HG03342 (cell line): ENCODE results near the gene CYP1A1.

Experiments
- ATAC-seq: cut with Tn5 transposase; IDR thresholded peaks from one replicate; pipeline ENCODE4 v1.9.1; 2021; ENCODE audit warnings: mild to moderate bottlenecking, moderate library complexity; ENCODE audit not compliant: unreplicated experiment

The CYP1A1 gene, protein sequence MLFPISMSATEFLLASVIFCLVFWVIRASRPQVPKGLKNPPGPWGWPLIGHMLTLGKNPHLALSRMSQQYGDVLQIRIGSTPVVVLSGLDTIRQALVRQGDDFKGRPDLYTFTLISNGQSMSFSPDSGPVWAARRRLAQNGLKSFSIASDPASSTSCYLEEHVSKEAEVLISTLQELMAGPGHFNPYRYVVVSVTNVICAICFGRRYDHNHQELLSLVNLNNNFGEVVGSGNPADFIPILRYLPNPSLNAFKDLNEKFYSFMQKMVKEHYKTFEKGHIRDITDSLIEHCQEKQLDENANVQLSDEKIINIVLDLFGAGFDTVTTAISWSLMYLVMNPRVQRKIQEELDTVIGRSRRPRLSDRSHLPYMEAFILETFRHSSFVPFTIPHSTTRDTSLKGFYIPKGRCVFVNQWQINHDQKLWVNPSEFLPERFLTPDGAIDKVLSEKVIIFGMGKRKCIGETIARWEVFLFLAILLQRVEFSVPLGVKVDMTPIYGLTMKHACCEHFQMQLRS

DNA sequence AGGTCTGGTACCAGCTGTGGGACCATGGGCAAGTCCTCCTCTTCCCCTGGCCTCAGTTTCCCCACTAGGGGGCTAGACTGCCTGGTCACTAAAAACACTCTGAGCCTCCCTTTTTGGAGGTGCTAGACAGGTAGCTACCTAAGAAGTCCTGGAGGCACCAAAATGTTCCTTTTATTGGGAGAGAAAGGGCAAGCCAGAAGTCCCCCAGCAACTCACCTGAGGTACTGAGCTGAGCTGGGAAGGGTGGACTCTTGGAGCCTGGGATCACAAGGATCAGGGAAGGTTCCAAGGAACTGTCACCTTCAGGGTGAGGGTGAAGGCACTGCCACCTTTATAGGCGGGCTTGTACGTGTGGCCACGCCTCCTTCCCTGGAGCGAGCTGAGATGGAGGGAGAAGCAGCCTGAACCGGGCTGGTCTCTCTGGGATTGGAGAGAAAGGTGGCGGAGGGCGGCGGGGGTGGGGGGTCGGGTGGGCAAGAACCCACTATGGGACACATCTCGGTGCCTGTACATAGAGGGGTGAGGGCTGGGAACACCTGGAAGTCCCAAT lies at the start of gene CYP1A1:
Gene CYP1A1 (minus strand): TSS at position 304 of the 550 bp plus-strand sequence. CDS start 2,431 bp downstream, outside the sequence.
- ATAC-seq: no peak

GRCh38 chr15:74773731-74774252 lies 48.5 kb upstream of the CYP1A1 start:
- no peak for ATAC-seq

DNA sequence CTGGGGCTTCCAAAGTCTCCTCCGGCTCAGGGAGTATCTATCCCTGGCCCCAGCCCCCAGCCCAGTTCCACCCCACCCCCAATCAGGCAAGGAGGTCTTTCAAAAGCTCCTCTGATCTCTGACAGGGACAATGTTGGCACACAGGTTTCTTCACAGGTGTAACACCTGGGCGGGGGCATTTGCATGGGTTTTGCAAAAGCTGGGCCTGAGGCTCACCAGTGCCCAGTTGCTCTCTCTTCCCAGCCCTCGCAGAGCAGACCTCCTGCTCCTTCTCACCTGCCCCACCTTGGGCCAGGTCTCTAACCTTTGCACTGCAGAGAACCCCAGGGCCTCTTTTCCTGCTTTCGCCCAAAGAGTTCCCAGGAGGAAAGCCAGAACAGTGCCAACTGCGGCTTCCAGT lies 48.0 kb upstream of the CYP1A1 start:
- no peak for ATAC-seq

GRCh38 chr15:74770211-74770903 lies 45.0 kb upstream of the CYP1A1 start:
- ATAC-seq: no peak

- no peak for ATAC-seq
These were observed 44.2 kb upstream of the CYP1A1 start for GRCh38 chr15:74769463-74770025.

GRCh38 chr15:74768771-74769342 lies 43.5 kb upstream of the CYP1A1 start:
- ATAC-seq: no peak

DNA sequence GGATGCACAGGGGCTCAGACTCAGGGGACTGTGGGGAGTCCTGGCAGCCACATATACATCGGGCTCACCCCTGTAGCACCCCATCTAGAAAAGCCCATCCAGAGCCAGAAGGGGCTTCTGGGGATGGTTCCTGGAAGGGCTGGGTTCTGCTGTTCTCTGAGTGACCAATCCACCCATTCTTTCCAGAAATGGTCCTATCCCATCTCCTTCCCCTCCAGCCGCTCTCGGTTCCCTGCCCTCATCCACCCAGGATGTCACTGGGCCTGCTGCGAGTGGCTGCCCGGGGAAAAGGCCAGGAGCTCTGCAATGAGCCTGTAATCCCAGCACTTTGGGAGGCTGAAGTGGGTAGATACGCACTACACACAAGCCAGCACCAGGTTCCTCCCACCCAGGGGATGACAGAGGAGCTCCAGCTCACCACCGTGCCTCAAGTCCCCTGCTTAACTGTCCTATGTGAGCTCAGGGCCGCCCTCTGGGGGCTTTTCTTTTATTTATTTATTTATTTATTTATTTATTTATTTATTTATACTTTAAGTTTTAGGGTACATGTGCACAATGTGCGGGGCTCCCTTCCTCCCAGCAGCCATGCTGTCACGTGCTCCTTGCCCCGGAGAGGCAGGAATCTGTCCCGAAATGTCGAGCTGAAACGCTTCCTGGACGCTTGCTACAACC lies 42.9 kb upstream of the CYP1A1 start:
- ATAC-seq: no peak

DNA sequence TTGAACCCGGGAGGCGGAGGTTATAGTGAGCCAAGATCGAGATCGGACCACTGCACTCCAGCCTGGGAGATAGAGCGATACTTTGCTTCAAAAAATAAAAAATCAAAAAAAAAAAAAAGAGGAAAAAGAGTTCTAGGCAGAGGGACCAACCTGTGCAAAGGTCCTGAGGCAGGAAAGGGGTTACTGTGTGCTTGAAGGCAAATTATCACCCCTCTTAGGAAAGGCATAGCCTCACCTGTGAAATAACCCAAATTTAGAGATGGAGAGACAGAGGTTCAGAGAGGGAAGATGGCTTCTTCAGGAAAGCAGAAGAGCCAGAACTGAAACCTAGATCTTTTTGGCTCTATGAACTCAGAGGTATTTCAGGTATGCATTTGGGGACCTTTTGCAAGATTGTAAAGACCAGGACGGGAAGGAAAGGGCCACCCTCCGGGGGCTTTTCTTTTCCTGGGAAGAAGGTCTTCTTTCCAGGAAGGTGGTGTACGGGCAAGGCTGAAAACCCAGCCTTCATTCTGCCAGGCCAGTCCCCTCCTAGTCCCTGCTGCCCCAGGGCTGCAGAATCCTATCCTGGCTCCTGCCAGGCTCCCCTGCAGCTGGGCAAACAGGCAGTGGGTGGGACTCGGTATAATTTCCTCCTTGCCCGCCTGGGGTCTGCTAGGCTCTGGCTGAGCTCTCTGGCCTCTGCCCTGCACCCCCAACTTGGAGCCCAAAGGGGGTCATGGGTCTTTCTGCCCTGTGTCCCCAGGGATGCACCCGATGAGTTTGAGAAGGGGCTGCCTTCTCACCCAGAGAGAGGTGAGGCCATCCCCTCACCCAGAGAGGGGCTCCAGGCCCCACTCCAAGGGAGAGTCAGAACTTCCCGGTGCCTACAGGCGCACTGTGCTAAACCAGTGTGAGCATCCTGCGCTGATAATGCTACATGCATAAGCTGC lies 42.1 kb upstream of the CYP1A1 start:
- no peak for ATAC-seq

GRCh38 chr15:74763416-74763815 lies 38.1 kb upstream of the CYP1A1 start:
- no peak for ATAC-seq

- no peak for ATAC-seq
These were observed 37.4 kb upstream of the CYP1A1 start for GRCh38 chr15:74762791-74763150.

- ATAC-seq: no peak
These were observed 33.4 kb upstream of the CYP1A1 start for GRCh38 chr15:74758736-74759135.

- ATAC-seq: no peak
These were observed 29.4 kb upstream of the CYP1A1 start for GRCh38 chr15:74754593-74755215.

GRCh38 chr15:74752531-74752930 lies 27.2 kb upstream of the CYP1A1 start:
- ATAC-seq: no peak

DNA sequence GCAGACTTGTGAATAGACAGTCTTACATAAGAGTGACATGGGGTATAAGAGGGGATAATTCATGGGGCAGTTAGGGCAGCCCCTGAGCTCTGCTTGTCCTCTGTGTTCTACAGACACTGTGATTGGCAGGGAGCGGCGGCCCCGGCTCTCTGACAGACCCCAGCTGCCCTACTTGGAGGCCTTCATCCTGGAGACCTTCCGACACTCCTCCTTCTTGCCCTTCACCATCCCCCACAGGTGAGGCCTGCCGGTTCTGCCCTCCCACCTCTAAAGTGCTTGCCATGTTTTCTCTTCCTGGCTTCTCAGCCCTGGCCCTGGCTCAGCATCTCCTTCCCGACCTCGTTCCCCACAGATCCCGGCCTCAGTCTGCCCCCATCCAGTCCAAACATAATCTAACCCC lies 26.7 kb upstream of the CYP1A1 start:
- no peak for ATAC-seq

DNA sequence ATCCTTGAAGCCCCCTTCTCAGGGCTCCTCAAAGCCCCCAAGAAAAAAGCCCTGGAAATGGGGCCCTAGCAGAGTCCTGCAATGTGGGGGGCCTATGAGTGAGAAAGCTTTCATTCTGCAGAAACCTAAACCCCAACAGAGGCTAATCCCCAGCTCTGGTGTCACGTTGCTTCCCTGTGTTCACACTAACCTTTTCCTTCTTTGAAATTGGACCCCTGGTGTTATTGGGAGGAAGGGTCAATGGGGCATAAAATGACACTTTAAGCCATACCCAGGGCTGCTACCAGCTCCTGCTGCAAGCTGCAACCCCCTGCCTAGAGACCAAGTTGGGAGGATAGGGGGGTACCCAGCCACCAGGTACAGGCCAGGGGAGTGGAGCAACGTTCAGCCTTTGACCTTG lies 25.4 kb upstream of the CYP1A1 start:
- no peak for ATAC-seq

DNA sequence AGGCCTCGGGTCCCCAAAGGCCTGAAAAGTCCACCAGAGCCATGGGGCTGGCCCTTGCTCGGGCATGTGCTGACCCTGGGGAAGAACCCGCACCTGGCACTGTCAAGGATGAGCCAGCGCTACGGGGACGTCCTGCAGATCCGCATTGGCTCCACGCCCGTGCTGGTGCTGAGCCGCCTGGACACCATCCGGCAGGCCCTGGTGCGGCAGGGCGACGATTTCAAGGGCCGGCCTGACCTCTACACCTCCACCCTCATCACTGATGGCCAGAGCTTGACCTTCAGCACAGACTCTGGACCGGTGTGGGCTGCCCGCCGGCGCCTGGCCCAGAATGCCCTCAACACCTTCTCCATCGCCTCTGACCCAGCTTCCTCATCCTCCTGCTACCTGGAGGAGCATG lies 24.5 kb upstream of the CYP1A1 start:
- no peak for ATAC-seq

- ATAC-seq: no peak
These were observed 23.1 kb upstream of the CYP1A1 start, which contains the start of gene CYP1A2 for GRCh38 chr15:74748322-74748946. Gene CYP1A2, plus strand, starts transcription at chr15:74748845. Its CDS starts 894 bp downstream, at chr15:74749739.

DNA sequence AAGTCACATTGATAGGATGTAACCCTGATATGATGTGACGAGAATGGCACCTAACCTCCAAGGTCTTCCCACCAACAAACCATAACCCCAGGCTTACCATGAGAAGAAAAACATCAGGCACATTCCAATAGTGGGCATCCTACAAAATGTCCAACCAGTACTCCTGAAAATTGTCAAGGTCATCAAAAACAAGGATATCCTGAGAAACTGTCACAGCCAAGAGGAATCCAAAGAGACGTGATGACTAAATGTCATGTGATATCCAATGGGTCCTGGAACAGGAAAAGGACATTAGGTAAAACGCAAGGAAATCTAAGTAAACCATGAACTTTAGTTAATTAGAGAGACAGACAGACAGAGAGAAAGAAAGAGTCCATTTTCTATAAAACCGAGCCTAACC lies 21.1 kb upstream of the CYP1A1 start:
- ATAC-seq: no peak
